GM12875 (cell line): ENCODE data around the gene RGS7.

Experiments
- H3K4me3 ChIP-seq: one replicate; pipeline ENCODE4 v1.5.1; 2011; ENCODE audit warnings: low read depth, low read length, control low read depth
- TF ChIP-seq, protein P1 (sequence below): IDR thresholded peaks from 2 replicates; pipeline ENCODE4 v1.5.1; 2011; ENCODE audit warnings: low read depth, mild to moderate bottlenecking, control low read depth, inconsistent platforms, low read length, moderate library complexity, borderline replicate concordance; ENCODE audit not compliant: insufficient read depth

Gene RGS7

DNA sequence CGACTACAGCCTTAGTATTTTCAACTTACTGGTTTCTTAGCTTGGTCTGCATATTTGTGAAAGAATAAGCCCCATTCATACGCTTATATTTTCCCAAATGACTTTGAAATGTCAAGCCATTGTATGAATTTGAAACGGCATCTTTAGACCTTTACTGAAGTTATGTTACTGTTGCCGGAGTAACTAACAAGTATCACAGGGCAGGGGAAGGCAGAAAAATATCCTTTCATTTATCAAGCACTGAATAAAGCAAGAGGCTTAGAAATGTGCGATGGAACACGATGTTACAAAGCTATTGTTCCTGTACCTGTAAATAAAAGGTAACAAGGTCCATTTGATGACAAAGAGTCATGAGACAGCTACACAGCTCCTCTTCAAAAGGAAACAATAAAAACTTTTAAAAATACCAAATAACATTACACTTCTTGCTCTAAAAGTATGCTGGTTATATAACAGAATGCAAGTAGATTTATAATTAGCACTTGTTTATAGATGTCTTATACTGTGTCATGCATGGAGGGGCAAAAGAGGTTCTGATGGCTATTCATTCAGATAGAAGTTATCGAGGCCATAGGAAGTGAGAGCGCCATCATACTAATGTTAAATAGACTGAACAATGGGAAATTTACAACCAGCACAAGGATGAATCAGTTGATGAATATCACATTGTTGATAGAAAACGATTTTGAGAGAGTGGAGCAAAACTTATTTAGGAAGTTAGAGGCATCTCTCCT, 322.6 kb downstream of the RGS7 start:
- TF ChIP-seq, protein P1, sequence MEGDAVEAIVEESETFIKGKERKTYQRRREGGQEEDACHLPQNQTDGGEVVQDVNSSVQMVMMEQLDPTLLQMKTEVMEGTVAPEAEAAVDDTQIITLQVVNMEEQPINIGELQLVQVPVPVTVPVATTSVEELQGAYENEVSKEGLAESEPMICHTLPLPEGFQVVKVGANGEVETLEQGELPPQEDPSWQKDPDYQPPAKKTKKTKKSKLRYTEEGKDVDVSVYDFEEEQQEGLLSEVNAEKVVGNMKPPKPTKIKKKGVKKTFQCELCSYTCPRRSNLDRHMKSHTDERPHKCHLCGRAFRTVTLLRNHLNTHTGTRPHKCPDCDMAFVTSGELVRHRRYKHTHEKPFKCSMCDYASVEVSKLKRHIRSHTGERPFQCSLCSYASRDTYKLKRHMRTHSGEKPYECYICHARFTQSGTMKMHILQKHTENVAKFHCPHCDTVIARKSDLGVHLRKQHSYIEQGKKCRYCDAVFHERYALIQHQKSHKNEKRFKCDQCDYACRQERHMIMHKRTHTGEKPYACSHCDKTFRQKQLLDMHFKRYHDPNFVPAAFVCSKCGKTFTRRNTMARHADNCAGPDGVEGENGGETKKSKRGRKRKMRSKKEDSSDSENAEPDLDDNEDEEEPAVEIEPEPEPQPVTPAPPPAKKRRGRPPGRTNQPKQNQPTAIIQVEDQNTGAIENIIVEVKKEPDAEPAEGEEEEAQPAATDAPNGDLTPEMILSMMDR: no peak
- no peak overlapping the region for H3K4me3 ChIP-seq

DNA sequence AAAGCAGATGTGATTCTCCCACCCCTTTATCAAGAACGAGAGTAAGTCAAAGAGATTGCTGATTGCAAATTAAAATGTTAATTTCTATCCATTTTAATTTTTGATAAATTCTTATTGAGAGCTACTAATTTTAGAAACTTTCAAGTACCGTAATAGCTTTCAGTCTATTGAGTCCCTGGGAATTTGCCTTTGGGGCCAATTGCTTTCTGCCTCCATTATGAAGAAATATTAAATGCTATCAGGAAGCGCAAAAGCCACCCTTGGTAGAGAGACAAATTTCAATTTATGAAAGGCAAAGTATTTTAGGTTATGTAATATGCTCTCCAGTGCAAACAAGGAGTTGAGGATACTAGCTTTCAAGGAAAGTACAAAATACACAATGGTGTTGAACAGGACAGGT, 332.2 kb downstream of the RGS7 start:
- TF ChIP-seq, protein P1: no peak
- no peak overlapping the region for H3K4me3 ChIP-seq

DNA sequence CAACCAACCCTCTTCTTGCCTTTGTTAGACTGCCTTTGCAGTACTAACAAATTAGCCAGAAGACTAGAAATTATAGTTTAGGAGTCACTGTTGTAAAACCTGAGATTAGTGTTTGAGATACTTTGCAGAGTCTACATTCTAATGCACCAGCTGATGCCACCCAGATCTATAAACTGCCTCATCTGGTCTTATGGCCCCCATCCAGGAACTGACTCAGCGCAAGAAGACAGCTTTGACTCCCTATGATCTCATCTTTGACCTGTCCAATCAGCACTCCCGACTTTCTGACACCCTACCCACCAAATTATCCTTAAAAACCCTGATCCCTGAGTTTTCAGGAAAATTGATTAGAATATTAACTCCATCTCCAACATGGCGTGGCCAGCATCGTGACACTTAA, 334.6 kb downstream of the RGS7 start:
- TF ChIP-seq, protein P1: no peak
- no peak overlapping the region for H3K4me3 ChIP-seq

DNA sequence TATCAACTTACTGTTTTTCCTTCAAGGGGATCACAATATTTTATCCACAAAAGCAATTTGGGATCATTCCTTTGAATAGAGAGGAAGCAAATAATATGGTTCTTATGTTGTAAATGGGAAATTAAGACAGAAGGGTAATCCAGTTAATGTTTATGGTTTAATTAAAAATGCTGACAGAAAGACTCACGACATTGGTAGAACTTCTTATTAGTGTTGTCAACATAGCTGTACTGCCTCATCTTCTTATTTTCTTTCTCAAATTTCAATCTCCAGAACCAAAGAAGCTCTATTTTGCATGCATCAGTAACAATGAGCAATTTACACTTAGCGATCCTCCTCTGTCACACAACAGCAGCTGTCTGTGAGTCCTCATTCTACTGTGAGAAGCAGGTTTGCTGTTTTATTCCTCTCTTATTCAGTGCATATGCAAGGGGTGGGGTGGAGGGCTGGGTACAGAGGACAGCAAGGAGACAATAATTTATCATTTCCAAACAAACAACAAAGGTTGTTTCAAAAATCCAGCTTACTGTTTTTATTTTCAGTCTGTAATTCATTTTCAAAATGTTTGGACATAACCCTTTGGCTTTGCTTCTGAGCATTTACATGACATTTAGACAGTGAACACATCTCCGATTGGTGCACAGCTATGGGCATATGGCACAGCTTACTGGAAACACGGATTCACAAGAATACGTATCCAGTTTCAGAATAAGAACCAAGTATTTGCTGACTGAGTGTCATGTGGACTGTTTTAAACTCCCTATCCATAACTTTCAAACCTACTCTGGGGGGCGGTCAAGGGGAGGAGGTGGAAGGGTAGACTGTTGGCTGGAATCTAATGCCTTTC, 335.9 kb downstream of the RGS7 start:
- TF ChIP-seq, protein P1: no peak
- H3K4me3 ChIP-seq: no peak overlapping the region

DNA sequence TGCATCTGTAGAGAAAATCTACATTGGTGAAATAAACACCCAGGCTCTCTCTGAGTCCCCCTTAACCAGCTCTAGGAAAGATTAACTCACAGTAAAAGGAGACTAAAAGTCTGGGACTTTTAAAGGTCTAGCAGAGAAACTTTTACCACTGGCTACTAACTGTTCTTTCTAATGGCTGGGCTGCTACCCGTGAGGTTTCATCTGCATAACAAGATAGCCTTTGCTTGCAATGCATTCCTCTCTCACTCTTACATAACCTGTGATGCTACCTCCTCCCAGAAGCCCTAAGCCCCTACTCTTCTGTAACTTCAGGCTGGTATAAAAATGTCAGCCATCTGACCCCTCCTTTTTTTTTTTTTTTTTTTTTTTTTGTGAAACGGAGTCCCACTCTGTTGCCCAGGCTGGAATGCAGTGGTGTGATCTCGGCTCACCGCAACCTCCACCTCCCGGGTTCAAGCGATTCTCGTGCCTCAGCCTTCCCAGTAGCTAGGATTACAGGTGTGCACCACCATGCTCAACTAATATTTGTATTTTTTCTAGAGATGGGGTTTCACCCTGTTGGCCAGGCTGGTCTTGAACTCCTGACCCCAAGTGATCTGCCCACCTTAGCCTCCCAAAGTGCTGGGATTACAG, 344.2 kb downstream of the RGS7 start:
- no peak overlapping the region for H3K4me3 ChIP-seq
- TF ChIP-seq, protein P1: no peak

DNA sequence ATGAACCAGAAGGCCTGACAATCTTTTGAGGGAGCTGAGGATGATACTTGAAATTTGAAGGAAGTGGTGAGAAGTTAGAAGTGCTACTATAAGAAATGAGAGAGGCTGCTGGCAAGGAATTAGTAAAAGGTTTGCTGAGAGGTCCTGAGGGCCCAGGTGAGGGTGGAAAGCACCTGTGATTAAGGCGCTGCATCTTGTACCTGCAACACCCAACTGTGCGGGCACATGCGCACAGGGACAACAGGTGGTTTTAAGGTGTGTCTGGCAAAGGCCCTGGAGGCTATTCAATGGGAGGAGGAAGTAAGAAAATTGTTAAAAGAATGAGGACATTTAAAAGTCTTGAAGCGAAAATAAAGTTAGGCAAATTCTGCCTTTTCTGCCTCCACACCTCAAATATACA, 349.3 kb downstream of the RGS7 start:
- H3K4me3 ChIP-seq: no peak overlapping the region
- TF ChIP-seq, protein P1: no peak
